Stimulated activated CD8-positive, alpha-beta memory T cell treated with anti-CD3 and anti-CD28 coated beads, Interleukin-15, amount 100 ng/mL, for 1 hour (primary cell): ENCODE results near the gene KSR2.

Experiments
- DNase-seq: peaks from one replicate; pipeline ENCODE4 v3.0.0-alpha.2; 2020; ENCODE audit warnings: low read depth

Gene KSR2

DNA sequence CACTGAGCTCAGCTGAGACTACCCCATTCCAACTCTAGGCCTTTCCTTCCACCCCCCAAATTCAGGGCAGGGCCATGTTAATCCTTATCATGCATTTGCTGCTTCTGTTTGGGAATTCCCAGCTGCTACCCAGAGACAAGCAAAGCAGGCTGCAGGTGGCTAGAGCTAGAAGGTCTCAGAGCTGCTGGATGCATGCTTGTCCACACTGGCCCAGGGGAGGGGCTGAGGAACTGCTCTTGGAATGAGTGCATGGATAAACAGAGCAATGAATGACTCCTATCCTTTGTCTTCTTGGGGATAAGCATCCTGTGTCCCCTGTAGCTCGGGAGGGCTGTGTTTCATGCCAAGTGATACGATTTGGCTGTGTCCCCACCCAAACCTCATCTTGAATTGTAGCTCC, 470.5 kb downstream of the KSR2 start:
- DNase-seq, result no peak

DNA sequence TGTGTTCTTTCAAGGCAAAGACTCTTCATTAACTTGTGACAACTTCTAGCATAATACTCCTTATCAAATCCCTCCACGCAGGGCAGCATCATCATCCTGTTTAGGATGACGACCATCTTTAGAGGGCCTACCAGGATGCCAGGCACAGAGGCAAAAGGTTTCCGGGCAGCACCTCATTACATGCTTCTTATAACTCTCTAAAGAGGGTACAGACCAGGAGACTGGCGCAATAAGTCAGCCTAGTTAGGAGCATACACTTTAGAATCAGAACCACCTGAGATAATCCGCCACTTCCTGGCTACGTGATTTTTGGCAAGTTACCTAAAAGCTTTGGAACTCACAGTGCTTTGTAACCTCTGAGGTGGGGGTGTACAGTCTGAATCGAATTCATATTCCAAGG, 471.4 kb downstream of the KSR2 start:
- DNase-seq, result no peak

DNA sequence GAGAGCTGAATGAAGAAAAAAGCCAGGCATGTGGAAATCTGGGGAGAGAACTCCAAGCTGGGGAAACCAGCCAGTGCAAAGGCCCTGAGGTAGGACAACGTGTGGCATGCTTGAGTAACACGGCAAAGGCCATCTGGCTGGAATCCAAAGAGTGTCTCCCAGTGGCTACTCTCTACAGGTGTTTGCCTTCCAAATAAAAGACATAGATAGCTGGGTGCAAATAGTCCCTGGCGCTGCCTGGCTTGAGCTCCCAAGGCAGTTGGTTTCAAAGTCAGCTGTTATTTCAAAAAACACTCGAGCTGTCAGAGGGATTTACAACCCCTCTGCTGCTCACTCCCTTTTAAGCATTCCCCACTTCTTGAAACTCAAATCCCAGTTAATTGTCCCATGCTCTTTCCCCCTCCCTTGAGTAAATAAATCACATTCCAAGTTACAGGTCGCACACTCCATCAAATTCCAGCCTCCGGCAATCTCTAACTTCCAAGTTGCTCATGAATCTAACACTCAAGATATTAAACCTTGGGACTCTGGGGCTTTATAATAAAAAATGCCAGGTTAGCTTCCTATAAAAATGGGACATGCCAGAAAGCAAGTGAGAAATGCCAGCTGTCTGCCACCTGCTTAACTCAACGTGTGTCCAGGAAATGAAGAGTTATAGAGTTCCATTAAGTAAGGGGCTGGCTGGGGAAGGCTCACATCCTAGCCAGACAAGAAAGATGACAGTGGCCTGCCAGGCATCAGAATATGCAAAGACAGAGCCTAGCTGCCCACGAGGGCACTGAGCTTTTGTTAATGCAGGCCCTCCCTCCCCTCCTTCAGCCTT, 473.7 kb downstream of the KSR2 start:
- DNase-seq, result no peak

DNA sequence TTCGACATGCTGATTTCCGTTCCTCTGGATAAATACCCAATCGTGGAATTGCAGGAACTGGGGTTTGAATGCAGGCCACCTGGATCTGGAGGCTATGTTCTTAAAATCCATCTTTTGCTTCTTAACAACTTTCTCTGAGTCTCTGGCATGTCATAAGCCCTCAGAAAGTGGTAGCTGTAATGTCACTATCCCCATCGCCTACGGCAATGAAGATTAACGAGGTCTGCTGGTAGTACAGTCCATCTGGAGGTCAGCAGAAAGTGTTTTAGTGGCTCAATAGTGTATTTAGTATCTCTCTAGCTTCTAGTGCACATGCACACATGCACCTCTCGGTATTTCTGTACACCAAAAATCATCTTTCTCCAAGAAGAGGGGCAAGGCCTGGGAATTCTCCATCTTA, 477.1 kb downstream of the KSR2 start:
- no peak for DNase-seq

DNA sequence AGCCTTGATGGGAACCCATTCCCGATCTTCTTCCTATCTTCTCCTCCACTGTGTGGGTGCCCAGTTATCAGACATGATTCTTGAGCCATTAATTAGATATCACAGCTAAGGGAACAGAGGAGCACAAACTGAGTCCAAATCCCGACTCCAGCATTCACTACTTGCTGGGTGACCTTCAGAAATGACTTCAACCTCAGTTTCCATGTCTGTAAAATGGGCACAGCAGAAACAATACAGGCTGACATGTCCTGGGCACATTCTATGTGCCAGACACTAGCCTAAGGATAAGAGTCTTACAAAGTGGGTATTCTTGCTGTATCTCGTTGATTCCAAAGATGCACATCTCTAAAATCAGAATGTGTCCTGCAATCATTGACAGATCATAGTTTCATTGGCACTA, 478.7 kb downstream of the KSR2 start:
- no peak for DNase-seq

DNA sequence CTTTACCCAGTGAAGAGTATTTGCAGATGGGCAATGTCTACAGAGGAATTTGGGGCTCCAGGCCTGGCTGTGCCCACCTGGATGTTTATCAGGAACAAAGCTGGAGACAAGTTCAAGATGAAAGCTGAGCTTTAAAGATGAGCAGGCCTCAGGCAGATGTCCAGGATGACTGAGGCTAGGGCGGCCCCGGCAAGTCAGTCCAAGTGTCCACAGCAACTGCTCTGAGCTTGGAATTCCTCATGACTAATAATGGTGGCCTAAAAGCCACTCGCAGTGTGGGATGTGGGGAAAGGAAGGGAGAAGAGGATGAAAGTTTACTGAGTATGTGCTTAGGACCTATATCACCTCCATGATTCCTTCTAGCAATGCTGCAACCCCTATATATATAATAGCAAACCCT, 479.1 kb downstream of the KSR2 start:
- no peak for DNase-seq

DNA sequence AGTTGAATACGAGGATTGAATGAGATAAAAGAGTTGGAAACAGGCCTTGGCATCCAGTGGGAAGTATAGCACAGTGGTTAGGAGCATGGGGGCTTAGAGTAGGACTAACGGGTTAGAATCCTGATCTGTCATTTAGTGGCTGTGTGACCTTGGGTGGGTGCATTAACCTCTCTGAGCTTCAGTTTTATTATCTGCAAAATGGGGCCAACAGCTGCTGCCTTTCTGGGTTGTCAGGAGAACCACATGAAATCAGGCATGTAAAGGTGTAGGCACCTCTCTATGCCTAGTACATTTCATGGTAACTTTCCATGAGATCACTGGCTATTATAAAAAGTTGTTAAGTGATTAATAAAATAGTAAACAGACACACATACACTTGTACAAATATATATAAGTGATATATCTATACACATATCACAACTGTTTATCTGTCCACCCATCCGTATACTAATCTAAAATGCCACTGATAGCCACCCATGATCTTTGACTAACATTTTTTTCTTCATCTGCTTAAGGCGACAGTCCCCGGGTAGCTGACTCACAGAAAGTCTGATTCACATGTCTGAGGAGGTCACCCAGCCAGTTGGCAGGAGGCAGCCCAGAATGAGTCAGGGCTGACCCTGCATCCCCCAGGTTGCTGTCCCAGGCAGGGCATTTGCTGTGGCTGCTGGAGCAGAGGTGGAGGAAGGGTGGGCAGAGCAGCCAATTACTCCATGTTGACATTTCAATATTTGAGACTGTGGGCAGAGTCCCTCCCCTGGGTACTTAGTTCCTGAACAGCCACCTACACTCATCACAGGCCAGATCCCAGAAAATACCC, 481.7 kb downstream of the KSR2 start:
- DNase-seq, result no peak

DNA sequence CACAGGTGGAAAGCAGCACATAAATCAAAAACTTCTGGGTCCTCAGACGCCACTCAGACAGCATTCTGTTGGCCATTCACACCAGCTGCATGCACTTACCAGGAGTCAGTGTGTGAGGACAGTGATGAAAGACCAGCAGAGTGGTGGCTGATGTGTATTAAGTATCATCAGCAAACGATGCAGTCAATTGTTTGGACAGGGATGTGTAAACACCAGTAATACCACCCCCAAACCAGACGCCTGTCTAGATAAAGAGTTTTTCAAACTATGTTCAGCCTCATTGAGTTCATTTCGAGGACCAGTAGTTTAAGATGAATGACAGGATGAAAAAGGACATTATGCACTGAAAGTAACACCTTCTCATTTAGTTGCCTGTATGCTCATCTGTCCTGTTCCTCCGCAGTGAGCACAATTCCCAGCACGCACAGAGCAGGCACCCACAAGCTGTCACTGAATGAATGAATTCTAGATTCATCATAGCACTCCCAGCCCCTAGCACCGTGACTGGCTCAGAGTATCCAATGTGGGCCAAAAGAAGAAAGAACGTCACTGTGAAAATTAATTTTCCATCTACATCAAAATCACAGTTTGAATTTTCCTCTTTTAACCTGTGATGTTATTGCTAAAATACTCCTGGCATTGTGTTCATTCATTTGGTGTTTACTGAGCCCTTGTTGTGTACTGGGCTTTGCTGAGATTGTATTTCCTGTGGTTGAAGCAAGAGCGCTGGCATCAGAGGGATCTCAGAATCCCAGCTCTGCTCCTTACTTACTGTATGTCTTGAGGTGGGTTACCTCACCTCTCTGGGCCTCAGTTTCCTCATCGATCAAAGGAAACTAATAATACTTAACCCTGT, 482.6 kb downstream of the KSR2 start:
- DNase-seq, result no peak

DNA sequence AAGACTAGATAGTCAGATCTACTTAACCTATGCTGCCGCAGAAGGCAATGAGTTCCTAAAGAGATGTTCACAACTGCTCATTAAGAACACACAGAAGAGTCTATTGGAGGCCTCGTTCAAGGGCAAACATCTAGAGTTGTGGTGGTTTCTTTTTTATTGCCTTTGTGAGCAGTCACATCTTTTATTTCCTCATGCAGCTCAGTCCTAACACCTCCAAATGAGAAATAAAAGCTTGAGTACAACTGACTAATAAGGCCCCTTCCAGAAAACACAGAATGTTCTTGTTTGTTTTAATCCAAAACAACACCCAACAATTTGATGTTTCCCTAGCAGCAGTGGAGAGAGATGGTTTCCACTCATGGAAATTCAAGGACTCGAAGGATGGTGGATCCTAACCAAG, 483.9 kb downstream of the KSR2 start:
- no peak for DNase-seq

DNA sequence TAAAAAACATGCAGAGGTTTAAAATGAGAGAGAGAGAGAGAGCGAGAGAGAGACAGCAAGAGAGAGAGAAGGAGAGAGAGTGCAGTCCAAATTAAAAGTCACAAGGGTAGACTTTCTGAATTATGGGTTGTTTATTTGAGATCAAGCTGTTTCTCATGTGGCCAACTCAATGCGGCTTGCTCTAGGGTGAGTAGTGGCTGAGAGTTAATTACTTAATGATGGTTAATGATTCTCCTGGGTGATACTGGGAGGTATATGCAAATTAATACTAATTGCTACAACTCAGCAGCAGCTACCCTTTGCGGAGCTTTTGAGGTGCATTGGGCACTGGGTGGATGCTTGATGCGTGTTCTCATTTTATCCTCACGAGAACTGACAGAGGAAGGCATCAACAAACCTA, 485.3 kb downstream of the KSR2 start:
- no peak for DNase-seq

DNA sequence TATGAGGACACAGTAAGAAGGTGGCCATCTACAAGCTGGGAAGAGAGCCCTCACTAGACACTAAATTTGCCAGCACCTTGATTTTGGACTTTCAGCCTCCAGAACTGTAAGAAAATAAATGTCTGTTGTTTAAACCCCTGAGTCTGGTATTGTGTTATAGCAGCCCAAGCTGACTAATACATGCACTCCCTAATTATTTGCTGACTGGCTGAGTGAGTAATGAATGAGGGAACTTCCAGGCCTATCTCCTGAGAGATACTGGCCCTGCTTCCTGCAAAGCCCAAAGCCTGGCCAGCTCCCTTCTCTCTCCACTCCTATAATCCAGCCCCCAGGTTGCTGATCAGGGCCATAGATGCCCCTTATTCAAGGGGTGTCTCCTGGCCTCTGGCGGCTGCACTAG, 487.3 kb downstream of the KSR2 start:
- no peak for DNase-seq

DNA sequence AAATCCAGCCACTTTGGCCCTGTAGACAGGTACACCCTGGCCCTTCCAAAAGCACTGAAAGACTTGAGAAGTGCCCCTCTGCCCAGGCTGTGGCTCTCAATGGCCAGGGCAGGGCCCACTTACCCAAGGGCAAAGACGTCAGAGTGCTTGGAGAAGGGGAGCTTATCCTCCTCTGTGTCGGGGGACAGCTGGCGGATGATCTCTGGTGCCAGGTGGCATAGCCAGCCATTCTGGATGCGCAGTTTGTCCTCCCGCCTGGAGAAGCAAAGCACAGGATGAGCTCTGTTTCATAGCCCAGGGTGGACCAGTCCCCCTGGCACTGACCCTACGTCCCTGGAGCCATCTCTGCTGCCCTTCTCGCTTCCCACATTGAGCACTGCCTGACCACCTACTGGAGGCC, 492.4 kb downstream of the KSR2 start:
- DNase-seq, result no peak

DNA sequence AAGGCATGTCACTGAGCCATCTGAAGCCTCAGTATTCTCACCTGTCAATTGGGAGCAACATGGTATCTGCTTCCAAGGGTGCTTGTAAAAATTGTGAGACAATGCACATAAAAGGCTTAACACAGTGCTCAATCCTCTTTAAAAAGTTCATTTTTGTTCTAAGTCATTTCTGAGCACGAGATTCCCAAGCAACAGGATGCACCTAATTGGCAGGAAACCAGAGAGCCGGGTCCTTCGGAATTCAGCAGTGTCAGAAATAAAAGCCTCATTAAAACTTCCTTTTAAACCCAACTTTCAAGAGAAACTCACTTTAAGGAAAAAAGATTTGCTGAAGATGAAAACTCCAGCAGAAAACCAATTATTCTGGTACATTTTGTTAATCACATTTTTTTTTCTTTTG, 494.9 kb downstream of the KSR2 start:
- DNase-seq, result no peak

DNA sequence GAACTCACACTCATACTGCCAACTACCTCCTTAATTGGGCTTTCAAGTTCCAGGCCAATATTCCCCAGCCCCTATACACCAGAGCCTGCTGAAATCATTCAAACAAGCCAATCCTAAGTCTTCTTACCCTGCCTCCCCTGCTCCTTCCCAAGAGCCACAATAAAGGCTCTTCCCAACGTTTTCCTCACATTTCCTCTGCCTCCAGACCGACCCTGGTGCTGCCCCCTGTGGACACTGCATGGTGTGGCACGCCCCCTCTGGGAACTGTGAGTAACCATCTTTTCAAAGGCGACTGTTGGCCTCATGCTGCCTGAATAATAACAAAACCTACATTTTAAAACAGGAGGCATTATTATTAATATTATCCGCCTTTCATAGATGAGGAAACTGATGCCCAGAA, 495.8 kb downstream of the KSR2 start:
- no peak for DNase-seq

DNA sequence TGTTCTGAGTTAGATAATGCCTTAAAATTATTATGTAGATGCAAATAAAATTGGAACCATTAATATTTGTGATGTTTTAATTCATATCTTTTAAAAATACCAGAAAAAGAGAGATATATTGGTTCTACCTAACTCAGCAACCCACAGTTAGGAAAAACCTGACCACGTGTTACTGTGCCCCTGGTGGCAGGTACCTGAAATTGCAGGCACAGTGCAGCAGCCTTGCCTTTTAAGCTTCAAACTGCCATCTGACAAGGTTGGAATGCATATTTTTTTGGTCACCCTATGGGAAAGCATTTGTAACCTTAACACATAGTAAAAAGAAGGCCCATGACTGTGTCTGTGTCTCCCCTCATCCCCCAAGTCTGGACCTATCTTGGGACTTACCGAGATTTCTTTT, 498.0 kb downstream of the KSR2 start:
- no peak for DNase-seq

DNA sequence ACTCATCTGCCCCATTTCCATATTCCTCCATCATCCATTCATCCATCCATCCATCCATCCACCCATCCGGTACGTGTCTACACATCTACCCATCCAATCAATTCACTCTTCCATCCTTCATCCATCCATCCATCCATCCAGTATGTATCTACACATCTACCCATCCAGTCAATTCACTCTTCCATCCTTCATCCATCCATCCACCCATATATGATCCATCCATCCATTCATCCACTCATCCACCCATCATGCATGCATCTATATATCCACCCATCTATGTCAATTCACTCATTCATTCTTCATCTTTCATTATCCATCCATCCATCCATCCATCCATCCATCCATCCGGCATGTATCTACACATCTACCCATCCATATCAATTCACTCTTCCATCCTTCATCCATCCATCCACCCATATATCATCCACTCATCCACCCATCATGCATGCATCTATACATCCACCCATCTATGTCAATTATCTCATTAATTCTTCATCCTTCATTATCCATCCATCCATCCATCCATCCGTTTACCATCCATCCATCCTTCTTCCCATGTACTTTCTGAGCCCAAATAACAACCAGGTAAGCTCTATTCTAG, 498.8 kb downstream of the KSR2 start:
- no peak for DNase-seq

DNA sequence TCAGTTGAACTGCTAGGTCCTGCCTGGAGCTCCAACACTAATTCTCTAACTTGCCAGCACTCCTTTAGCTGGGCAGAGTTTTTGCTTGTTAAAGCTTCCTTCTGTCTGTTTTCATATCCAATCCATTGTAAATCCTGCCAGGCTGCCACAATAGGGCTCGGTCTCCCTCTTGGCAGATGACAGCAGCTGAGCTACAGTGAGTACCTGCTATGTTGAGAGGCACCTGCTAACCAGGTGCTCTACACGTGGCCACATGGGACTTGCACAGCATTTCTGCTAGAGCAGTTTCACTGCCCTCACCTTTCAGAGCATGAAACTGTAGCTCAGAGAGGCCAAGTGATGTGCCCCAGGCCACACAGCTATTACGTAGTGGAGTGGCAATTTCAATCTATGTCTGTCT, 500.8 kb downstream of the KSR2 start:
- DNase-seq, result no peak

DNA sequence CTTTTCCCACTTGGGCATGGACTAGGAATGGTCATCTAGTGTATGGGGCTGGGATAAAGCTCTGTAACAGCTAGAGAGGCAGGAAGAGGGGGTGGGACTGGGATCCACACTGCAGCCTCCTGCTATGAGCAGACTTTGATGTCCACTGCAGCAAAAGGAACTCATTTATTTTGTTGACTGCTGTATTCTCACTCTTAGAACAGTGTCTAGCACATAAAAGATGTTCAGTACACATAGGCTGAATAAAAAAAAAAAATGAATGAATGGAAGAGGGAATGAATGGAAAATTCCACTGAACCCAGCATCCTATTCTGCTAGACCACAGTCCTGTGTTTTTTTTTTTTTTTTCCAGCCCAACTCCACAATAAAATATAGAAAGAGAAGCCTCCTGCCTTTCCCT, 501.2 kb downstream of the KSR2 start:
- DNase-seq, result no peak

DNA sequence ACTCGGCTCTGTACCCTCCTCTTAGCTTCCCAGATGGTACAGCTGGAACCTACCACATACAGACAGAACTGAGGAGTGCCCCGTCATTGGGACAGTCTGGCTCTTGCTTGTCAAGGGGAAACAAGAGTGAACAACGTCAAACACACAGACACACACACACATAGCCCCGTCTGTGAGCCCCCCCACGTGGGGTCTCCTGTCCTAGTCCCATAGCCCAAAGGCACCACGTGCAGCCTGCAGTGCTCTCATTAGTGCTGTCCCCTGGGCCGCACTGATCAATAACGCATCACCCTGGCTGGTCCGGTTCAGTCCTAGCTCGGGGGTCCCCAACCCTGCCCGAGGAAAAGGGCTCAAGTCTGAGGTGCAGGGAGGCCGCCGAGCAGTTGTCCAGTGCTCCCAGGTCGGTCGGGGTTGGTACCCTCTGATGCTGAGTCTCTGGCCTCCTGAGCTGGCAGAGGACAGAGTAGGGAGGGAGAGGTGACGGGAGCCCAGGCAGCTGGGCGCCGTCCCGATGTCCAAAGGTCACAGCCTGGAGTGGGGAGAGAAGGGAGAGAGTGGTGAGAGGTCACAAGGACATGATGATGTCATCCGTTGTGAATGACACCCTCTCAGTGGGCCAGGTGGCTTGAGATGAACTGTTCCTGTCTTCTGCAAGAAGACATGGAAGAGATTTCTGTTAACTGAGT, 502.0 kb downstream of the KSR2 start:
- DNase-seq, result no peak

DNA sequence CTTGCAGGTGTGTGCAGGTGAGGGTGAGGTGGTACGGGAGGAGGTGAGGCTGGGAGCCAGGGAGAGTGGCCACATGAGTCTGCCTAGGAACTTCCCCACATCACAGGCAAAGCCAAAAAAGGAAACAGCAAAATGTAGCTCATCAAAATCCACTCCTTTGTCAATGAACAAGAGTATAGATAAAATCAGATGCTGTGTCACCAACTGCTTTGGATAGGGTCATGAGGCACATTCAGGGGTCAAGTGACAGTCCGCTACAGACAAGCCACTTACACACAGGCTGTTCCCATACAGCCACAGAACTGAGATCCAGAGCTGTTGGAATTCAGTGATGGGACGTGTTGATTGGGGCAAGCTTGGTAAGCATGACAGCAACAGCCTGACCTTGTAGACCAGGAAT, 507.1 kb downstream of the KSR2 start:
- no peak for DNase-seq

DNA sequence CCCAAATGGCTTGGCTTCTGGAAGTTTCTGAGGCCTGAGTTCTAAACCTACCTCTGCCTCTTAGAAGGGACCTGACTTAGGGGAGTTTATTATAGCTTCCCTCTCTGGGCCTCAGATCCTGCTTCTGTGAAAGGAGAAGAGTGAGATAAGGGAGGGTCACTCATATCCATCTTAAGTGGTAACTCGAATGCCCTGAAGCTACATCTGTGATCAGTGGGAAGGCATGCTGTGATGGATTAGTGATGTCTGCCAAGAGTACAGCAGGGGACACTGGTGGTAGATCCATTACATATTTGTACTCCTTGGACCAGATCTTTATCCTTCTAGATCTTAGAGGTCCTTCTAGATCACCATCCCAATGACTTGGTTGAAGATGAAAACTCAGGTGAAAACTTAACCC, 509.6 kb downstream of the KSR2 start:
- DNase-seq, result no peak

DNA sequence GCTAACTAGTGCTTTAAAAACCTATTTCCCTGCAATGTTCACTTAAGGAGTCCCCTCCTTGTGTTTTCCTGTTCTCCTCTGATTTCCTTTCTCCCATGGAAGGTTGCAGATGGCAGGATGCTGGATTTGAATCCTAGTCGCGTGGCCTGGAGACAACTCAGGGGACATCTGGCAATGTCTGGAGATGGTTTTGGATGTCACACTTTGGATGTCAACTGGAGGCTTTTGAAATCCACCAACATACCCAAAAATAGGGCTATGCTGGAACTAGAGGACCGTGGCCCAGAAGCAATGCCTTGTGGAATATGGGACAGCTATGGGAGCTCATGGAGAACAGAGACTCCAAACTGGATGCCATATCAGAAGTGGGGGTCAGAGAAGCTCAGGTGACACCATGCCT, 511.6 kb downstream of the KSR2 start:
- DNase-seq, result no peak
